GM12891 (cell line): ENCODE measurements around the gene ZNF692.

Source experiments
- DNase-seq: peaks from one replicate; pipeline ENCODE4 v3.0.0; 2011; ENCODE audit warnings: low spot score; ENCODE audit not compliant: insufficient read length
- FAIRE-seq: peaks from 2 replicates; lab custom pipeline; 2011; peaks lifted over from hg19 to GRCh38; lab: Jason Lieb, UNC
- PAX5 ChIP-seq: IDR thresholded peaks from 2 replicates; pipeline ENCODE4 v1.6.1; 2011; ENCODE audit warnings: low read length, moderate library complexity, mild to moderate bottlenecking; ENCODE audit not compliant: insufficient read depth, severe bottlenecking
- POLR2A ChIP-seq: IDR thresholded peaks from 2 replicates; pipeline ENCODE4 v1.6.1; 2011; ENCODE audit warnings: low read depth, low read length, control low read depth
- POLR2AphosphoS5 ChIP-seq: IDR thresholded peaks from 2 replicates; pipeline ENCODE4 v1.6.1; 2011; ENCODE audit warnings: low read depth, low read length, control low read depth
- POU2F2 ChIP-seq: IDR thresholded peaks from 2 replicates; pipeline ENCODE4 v1.6.1; 2011; ENCODE audit warnings: low read depth, mild to moderate bottlenecking, control low read depth, low read length, moderate library complexity
- SPI1 ChIP-seq: IDR thresholded peaks from 2 replicates; pipeline ENCODE4 v1.6.1; 2011; ENCODE audit warnings: low read depth, low read length, control low read depth
- TAF1 ChIP-seq: IDR thresholded peaks from 2 replicates; pipeline ENCODE4 v1.6.1; 2011; ENCODE audit warnings: low read depth, low read length, control low read depth

The ZNF692 gene

GRCh38 chr1:248825909-248826760 lies 32.8 kb downstream of the ZNF692 start, which contains the start of gene SH3BP5L:
SH3BP5L (minus strand) TSS chr1:248825915; CDS start chr1:248824935, 980 bp downstream.
- no peak; the same call in 1 of the 2 replicates for TF ChIP-seq TAF1
- 0 out of 2 replicates have a peak, but pooled peaks have one; percentile 14 for TF ChIP-seq POU2F2
- TF ChIP-seq POLR2AphosphoS5 = peak; percentile 63
- DNase-seq = peak; percentile 93
- peak; percentile 86 for FAIRE-seq

GRCh38 chr1:248825573-248825908 lies 33.3 kb downstream of the ZNF692 start:
- TF ChIP-seq POLR2AphosphoS5 = no peak
- no peak for TF ChIP-seq TAF1
- TF ChIP-seq SPI1 = no peak
- TF ChIP-seq PAX5 = no peak
- no peak for TF ChIP-seq POLR2A
- no peak for TF ChIP-seq POU2F2
- DNase-seq (no peak), FAIRE-seq (no peak)

- TF ChIP-seq PAX5 (no peak), SPI1 (no peak), POLR2A (no peak), TAF1 (no peak), POU2F2 (no peak), POLR2AphosphoS5 (no peak)
- DNase-seq = no peak
- FAIRE-seq = no peak
Observed at GRCh38 chr1:248825136-248825535, 33.7 kb downstream of the ZNF692 start.

- no peak for DNase-seq
- FAIRE-seq = no peak
- TF ChIP-seq POLR2A = no peak
- TF ChIP-seq TAF1 = no peak
- TF ChIP-seq POLR2AphosphoS5 = no peak
- TF ChIP-seq POU2F2 = no peak
- TF ChIP-seq SPI1 = no peak
- no peak for TF ChIP-seq PAX5
Observed at GRCh38 chr1:248824701-248825100, 34.2 kb downstream of the ZNF692 start.

- TF ChIP-seq POLR2AphosphoS5 (no peak), POU2F2 (no peak), TAF1 (no peak), PAX5 (no peak), POLR2A (no peak), SPI1 (no peak)
- FAIRE-seq (no peak), DNase-seq (no peak)
Observed at GRCh38 chr1:248824301-248824700, 34.6 kb downstream of the ZNF692 start.

- TF ChIP-seq SPI1 (no peak), PAX5 (no peak), POLR2AphosphoS5 (no peak), TAF1 (no peak), POU2F2 (no peak)
- FAIRE-seq (no peak), DNase-seq (no peak)
Observed at GRCh38 chr1:248823517-248824001, 35.3 kb downstream of the ZNF692 start.

- DNase-seq (no peak), FAIRE-seq (no peak)
- no peak for TF ChIP-seq POLR2AphosphoS5
- peak; percentile 35; the same call in 1 of the 2 replicates for TF ChIP-seq SPI1
Observed at GRCh38 chr1:248822148-248823032, 36.5 kb downstream of the ZNF692 start.

- FAIRE-seq (no peak), DNase-seq (no peak)
- TF ChIP-seq PAX5 (no peak), TAF1 (no peak), POU2F2 (no peak), POLR2A (no peak), SPI1 (no peak), POLR2AphosphoS5 (no peak)
Observed at GRCh38 chr1:248821641-248822040, 37.2 kb downstream of the ZNF692 start.

GRCh38 chr1:248821101-248821500 lies 37.8 kb downstream of the ZNF692 start:
- FAIRE-seq = no peak
- TF ChIP-seq POLR2AphosphoS5 (no peak), PAX5 (no peak), POLR2A (no peak), POU2F2 (no peak), SPI1 (no peak), TAF1 (no peak)

More at GRCh38 chr1:248821101-248821500, 37.8 kb downstream of the ZNF692 start:
- no peak for DNase-seq
